Measurements from ENCODE around the gene SSBP2.

SSBP2 gene

DNA sequence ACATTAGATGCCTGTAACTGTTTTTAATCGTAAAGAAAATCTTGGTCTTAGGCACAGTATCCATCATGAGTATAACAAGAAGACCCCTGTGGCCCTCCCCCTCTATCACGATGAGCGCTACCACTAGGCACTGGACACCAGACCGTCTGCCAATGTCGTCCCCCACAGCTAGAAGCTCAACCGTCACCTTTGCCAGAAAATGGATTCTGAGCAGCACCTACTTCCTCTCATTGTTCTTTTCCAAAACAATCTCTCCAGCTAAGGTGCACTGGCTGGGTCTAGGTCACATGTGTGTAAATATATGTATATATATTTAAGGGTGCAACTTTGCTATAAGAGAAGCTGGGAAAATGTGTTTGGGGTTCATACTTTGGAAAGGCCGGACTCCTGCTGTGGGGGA lies 15.7 kb upstream of the SSBP2 start:
- no peak for DNase-seq

DNA sequence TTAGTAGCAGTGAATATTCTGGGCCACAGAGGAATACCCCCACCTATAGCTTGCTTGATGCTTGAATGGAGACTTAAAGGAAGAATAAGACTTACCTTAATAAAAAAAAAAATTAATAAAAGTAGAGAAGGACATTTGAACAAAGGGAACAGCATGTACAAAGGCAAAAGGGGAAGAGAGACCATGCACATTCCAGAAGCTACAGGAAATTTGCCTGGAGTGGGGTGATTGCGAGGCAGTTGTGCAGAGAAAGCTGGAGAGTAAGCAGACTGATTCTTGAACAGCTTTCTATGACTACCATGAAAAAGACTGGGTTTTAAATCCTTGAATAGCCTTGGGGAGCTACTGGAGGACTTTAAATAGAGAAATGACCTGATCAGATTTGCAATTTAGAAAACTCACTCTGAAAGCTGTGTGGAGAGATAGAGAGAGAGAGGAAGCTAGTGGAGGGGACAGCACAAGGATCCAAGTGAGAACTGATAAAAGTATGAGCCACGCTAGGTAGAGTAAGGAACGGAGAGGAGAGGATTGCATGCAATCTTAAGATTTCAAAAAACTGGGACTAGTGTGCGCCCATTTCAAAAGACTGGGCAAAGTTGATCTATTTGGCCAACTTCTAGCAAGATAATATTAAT lies 12.5 kb upstream of the SSBP2 start:
- no peak for DNase-seq

DNA sequence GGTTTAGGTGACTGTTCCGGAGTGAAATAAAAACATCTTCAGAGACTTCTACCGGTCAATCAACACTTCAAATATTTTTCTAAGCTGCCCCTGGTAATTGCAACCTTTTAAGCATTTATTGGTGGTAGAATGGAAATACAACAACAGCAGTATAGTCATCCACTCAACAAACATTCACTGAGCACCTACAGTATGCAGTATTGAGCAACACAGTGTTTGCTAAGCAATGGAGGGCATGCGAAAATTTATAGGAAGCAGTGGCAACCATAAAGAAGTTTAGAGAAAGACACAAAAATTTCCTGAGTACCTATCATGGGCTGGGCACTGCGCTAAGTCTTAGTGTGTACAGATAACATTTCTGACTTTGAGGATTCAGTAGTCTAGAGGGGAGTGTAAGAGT lies 12.0 kb upstream of the SSBP2 start:
- DNase-seq = no peak

DNA sequence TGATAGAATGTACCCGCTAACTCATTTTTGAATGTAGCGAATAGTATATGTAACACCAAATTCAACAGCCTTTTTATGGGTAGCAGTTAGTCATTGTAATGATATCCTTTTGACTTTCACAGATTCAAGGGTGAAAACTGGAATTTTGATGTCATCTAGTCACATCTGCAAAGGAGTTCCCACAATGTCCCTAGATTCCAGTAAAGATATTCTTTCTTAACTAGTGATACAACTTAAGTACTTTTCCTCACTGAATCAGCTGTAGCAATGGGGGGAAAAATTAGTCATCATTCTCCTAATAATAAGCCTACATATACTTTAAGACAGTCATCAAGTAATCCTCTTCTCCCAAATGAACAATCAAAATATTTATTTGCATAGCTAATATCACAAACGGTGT lies 11.5 kb upstream of the SSBP2 start:
- no peak for DNase-seq

DNA sequence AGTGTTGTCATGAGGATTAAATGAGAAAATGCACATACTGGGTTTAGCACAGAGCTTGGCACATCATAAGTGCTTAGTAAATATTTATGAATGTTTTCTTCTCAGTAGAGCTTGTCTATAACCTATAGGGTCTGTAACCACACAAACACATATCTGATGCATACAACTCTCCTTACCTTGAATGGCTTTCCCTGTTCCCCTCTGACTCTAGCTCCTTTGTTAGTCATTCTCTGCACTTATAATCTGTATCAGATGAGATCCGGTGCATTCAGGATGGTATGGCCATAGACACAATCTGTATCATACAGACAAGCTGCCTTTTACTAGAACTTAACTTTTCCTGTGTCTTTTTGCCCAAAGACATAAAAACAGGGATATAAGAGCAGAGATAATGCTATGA lies 11.1 kb upstream of the SSBP2 start:
- DNase-seq = no peak

DNA sequence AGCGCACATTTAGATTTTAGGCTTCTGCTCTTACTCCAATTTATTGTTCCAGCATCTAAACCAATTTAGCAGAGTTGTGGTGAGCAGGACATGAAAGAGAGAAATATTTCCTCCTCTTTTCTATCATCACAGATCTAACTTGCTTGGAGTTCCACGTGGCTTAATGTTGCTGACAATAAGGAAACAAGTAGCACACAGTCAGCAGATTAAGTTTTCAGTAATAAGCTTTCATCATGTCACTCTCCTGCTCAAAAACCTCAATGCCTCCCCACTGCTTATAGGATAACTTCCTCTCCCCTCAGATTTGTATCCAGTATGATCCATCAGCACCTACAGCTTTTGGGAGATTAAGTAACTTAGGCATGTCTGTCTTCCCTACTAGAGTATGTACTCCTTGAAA lies 10.4 kb upstream of the SSBP2 start:
- no peak for DNase-seq

DNA sequence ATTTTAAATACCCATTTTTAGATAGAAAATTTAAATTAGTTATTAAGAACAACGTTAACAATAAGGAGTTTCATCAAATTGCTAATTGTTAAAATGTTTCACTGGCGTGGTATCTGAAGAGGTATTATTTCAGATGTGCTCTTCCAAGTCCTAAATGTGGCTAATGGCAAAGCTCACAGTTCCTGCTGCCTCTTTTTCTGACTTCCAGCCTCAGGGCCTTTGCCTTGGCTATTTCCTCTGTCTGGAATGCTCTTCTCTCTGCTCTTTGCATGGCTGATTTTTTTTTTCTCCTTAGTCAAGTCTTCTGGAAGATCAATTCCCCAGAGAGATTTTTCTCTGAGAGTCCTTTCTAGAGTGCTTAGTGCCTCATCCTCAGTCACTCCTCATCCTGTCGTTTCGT lies 9.6 kb upstream of the SSBP2 start:
- no peak for DNase-seq

DNA sequence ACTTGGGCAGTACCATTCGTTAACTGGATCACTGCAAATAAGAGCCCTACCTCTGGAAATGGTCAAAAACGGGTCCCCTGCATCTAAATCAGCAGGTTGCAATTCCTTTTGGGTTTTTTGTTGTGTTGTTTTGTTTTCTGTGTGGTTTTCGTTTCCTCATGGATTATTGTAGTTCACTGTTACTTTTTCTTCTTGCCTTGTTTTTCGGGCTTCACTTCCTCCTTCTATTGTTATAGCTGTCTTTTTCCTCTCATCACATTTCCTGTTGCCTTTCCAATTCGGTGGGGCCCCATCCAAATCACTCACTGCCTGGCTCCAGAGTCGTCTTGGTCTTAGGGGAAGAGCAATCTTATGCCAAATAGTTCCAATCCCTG lies 8.7 kb upstream of the SSBP2 start:
- no peak for DNase-seq

DNA sequence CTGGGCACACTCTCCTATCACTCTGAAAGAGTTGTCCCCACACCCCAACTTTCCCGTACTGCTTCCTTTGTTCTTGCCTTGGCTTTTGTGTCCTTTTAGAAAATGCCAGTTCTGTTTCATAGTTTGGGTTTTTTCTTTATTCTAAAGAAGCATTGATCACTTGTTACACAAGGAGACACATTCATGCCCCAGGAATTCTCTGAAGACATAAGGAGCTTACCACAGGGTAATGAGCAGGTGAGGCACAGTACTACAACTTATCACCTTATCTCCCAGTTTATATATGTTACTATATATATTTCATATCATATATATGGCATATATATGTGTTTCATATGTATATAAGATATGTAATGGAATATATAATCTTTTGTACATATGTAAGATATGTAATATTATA lies 6.5 kb upstream of the SSBP2 start:
- DNase-seq = no peak

DNA sequence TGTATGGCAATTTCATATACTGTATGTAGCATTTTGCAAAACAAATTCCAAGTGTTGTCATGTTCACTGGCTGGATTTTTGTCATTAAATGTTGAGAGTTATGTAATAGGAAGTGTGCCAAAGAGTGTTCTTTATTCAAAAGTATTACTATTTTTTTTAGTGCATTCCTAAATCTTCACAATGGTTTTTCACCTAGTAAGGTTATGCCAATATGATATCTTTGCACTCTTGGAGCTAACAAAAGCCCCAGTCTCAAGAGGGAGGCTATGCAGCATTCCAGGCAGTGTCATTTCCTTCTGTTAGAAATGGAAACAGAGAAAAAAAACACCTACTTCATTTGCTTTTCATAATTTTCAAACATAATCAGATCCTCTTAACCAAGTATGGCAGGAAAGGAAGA lies 5.1 kb upstream of the SSBP2 start:
- DNase-seq = no peak

DNA sequence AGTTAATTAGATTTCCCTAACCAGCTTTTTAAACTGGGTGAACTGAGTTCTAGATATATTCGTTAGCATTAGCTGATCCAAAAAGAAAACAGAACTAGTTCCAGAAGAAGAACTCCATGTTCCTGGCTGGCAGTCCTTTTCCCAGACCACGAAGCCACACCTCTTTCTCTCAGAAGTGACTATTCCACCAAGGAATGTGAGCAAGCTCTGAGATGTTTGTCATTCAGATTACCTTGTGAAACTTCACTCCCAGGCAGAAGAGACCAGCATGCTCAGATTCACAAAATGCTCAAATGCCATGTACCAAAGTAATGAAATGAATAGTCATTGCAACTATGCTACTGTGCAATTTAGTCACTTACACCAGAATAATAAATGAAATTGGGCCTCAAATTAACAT lies 4.4 kb upstream of the SSBP2 start:
- DNase-seq = no peak

DNA sequence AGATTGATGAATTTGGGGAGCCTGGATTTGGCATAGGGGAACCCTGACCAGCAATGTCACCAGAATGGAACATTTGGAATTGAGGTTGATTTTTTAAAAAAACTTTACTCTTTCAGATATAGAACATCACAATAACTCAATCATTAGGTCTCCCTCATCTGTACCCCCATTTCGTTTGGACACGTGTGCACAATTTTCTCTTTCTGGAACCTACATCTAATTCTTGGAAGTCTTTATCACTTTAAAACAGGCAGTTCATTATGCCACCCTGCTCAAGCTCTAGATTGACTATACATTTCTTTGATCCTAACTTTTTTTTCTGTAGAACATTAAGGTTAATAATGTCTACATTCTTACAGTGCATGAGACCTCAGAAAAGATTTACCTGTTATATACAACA lies 3.7 kb upstream of the SSBP2 start:
- no peak for DNase-seq

DNA sequence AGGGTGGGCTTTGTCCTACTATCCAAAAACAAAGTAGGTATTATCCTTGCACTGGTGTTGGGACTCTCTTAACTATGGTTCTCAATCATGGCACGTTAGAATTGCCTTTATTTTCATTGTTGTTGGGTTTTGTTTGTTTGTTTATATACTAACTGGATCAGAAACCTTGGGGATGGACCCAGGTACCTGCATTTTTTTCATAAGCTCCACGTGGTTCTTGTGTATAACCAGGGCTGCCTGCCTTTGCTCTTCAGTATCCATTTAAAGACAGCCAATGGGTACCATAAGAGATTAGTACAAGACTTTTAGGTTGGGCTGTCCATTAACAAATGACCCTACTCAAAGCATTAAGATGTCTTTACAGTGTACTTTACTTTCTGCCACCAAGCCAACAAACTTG lies 2.5 kb upstream of the SSBP2 start:
- no peak for DNase-seq

DNA sequence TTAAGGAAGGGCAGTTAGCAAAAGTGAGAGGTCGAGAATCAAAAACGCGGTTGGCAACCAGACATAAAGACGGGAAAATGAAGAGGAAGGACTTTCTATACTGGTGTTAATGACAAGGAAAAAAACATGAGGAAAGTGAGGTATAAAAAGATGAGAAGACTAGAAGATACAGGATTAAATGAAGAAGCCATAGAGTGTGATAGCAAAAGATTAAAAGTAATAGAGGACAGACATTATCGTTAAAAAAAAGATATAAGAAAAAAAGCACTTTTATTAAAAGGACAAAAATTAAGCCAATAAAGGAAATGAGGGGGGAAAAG lies 1.7 kb upstream of the SSBP2 start:
- no peak for DNase-seq

DNA sequence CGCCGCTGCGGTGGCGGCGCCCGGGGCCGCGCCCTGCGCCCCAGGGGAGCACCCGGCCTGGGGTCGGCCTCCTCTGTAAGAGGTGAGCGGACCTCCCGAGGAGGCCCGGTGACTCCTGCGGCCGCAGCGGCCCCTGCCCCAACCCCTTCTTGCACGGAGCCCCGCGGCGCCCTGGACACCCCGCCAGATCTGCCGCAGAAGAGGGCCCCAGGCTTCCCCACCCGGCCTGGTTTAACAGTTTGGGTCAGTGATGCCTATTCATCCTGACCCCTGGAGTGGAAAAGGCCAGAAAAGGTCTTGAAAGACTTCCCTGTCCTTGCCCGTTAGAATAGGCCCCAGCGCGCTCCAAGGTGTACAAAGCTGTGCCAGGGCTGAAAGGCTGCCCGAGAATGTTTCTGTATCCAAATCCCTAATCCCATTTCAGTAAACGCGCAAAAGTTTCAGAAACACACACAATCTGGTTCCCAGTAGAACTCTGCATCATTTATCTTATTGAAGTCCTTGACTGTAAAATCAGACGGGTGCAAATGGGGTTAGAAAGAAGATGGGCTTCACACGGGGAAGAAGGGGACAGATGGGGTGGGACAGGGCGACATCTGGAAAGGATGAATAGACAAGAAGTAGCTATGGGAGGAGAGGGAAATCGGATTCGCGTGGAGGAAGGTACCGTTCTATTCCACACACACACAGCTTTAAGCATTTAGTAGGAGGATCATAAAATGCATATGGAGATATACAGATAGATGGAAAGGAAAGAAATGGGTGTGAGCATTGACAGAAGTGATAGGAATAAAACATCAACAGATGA lies 1.1 kb upstream of the SSBP2 start:
- no peak for DNase-seq

DNA sequence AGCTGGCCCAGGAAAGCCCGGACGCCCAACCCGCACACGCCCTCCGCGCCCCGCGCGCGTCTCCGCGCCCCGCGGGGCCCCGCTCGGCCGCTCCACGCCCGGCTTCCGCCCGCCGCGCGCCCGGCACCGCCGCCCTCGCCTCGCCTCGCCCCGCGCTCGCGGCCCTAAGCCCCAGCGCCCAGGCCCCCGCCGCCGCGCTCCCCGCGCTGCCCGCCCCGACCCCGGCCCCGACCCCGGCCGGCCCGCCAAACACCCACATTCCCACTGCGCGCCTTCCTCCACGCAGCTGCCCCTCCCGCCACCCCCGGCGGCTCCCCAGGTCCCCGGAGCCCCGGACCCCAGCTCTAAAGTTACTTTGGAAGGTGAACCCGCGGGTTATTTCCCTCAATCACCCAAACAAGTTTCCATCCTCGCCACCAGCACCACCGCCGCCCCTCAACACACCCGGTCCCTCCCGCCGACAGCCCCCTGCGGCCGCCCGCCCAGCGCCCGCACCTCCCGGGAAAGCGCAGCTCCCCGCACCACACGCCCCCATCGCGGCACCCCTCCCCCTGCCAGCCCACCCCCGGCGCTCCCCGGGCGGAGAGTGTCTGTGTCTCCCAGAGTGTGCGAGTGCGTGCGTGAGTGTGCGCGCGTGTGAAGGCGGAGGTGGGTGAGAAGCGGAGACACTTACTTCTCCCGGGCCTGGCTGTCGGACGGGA lies 439 bp downstream of the SSBP2 start:
- DNase-seq = no peak

DNA sequence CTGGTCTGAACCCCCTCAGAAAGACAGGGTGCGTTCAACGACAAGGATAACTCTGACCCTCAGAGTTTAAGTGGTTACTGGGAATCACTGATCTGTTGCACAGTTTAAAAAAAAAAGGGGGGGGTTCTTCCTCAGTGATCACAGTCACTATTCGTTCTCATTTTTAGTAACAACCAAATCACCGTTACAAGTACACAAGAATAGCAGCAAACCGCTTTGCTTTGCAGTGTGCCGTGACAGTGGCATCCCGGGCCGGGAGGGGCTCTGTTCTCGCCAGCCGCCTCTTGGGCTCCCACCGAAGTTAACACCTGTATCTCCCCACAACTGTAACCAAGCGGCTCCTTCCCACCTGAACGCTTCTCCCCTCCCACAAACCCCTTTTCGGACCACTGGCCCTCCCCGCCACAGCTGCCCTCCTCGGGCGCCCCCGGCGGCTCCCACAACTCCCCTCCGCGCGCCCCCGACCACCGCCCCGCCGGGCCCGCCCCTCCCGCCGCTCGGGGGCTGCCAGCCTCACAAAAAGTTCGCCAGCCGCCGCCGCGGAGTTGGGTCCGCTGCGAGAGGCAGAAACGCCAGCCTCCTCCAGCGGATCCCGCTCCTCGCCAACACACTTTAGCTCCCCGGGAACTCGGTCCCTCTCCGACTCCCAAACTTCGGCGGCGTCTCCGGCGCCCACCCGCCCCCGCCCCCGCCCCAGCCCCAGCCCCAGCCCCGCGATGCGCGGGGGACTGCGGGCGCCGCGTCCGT lies 1.2 kb downstream of the SSBP2 start:
- peak; percentile 38 for DNase-seq

DNA sequence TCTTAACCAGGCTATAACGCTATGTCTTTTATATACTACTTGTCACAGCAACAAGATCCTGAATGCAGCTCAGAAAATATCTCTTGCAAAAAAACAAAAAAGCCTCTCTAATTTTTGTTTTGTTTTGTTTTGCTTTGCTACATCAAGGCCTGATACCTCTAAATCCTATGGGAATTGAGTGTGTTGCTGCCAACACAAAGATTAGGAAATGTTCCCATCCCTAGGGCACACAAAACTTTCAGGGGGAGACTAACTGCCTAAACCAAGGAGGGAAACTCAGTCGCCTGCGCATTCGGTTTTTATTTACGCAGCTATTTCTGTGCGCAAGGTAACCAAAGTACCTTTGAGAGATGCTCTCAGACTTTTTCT lies 1.7 kb downstream of the SSBP2 start:
- no peak for DNase-seq

DNA sequence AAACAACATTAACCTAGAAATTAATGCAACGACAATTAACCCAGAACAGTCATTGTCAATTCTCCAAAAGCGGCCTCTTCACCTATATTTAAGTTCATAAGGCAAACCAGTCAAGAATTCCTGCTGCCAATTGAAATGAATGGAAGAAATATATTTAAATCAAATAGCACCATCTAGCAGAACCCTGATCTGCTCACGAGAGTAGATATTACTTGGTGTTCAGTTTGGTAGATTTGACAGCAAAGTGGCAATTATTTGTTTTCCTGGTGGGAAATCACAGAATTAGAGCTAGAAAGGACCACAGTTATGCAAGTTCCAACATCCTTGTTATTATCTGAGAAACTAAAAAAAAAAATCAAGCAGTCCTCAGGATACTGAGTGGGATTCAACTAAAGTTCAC lies 2.3 kb downstream of the SSBP2 start:
- no peak for DNase-seq

DNA sequence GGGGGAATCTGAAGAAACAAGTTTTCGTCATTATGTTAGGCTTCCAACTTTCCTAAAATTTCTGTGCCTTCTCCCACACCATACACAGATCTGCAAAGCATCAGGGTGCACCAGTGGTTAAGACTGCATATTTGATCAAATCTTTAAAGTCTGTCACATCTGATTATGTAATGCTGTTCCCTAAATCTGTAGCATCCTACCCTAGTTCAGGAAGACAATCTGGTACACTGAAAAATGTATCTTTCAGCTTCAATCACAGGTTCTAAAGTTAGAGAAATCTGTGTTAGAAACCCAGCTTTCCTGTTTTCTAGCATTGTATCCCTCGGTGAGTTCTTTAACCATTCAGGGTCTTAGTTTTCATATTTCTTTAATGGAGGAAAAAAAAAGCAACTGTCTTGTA lies 3.9 kb downstream of the SSBP2 start:
- no peak for DNase-seq

DNA sequence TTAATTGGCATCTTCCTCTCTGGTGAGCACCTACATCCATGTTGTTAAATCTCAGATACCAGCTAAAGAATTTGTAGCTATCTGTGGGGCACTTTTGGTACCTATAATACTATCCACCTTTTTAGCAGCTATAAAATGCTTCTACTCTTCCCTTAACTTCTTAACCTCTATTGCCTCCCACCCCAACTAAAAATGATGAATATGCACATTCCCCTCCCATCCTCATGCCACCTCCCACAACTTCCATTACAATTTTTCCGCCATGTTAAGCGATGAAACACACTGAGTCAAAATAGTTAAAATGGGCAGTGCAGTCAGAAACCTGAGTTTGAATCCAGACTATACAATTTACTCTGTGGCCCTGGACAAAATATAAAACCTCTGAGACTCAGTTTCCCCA lies 10.1 kb downstream of the SSBP2 start:
- no peak for DNase-seq

DNA sequence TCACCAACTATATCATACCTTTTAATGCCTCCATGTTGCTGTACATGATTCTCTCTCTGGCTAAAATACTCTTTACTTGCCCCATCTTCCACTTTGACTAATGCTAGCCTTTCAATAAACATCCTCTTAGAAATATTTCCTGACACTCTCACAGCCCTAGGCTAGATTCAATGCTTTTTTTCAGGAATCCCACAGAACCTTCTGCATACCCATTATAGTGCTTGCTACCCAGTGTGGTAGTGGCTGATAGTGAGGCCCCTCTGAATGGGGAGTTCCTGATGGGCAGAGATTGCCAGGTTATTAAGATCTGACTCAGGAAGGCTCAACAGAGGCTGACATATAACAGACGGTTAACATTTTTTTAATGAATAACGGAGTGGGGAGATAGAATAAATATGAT lies 11.6 kb downstream of the SSBP2 start:
- DNase-seq = no peak

DNA sequence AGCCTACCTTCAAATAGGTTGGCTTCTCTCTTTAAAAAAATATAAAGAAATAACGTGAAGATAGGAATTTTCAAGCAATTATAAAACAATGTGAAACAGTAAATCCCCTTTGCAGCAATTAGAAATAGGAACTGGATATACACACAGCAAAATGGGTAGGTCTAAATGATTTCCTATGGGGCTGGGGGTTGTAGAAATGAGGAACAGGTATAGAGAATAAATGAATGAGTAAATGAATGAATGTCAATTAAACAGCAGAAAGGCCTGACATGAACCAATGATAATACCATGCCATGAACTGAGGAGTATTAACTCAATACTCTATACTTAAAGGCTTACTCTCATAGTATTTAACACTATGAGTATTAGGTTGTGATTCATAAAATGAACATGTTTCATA lies 21.6 kb downstream of the SSBP2 start:
- no peak for DNase-seq

DNA sequence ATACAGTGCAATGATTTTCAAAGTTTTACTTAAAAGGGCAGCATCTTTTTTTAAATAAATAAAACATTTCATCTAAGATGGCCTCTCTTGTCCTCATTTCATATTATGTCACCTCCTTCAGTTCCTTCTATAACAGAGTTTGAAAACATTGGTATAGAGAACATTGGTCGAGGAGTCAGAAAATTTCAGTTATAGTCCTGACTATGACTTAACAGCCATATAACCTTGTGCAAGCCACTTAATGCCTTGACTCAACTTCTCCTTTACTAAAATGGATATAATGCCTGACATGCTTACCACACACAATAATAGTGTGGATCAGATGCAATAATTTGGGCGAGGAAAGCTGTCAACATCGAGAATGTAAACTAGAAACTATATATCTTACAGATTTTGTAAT lies 22.6 kb downstream of the SSBP2 start:
- no peak for DNase-seq
